Muscle layer of colon (tissue), 2 donors: Measurements from ENCODE around the gene MRPS7.

Source experiments
- H3K27ac ChIP-seq: one replicate; pipeline ENCODE4 v1.7.0; 2013; ENCODE audit warnings: low read depth, mild to moderate bottlenecking, low read length, moderate library complexity
- H3K27me3 ChIP-seq, 2 donors: one replicate each; pipeline ENCODE4 v1.7.0; 2013; ENCODE audit warnings: low read length in 2 of 2, mild to moderate bottlenecking in 2 of 2; ENCODE audit not compliant: insufficient read depth in 2 of 2, control insufficient read depth in 1 of 2
- H3K36me3 ChIP-seq: one replicate; pipeline ENCODE4 v1.7.0; 2013; ENCODE audit warnings: mild to moderate bottlenecking, low read length; ENCODE audit not compliant: insufficient read depth
- H3K4me1 ChIP-seq: one replicate; pipeline ENCODE4 v1.7.0; 2013; ENCODE audit warnings: mild to moderate bottlenecking, low read length; ENCODE audit not compliant: insufficient read depth
- H3K4me3 ChIP-seq, 2 donors: one replicate each; pipeline ENCODE4 v1.7.0; 2013; ENCODE audit warnings: low read length in 2 of 2, low read depth in 1 of 2, mild to moderate bottlenecking in 1 of 2, moderate library complexity in 1 of 2
- H3K9ac ChIP-seq: one replicate; pipeline ENCODE4 v1.7.0; 2013; ENCODE audit warnings: low read length
- H3K9me3 ChIP-seq: one replicate; pipeline ENCODE4 v1.7.0; 2013; ENCODE audit warnings: mild to moderate bottlenecking, low read length
- donor health status: abdominal sarcoma.
- donor health status: Adenocarcinoma of cecum.

MRPS7 gene

DNA sequence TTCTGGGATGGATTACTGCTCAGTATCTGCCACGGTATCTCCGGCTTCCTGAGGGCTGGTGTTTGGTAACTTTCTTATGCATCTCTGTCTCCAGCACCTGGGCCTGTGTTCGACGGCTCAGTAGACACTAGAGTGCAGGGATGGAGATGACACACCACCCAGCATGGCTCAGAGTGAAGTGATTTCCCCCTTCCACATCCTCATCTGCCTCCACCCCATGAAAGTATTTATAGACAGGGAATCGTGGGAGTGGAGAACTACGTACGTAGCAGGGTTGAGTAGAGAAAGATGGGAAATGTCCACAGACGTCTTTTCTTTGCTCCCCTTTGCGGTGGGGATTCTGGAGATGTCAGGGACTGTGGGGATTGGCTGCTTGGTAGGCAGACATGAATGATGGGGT, 39.4 kb downstream of the MRPS7 start:
- H3K4me3 ChIP-seq, result no peak overlapping the region
- H3K36me3 ChIP-seq, result no peaks in the 10 kb centered on the region
- H3K27me3 ChIP-seq, result no peaks in the 10 kb centered on the region
- H3K4me1 ChIP-seq, result no peaks in the 10 kb centered on the region
- H3K9me3 ChIP-seq, result no peaks in the 10 kb centered on the region
- H3K27ac ChIP-seq, result no peak overlapping the region
- no peak overlapping the region for H3K9ac ChIP-seq

DNA sequence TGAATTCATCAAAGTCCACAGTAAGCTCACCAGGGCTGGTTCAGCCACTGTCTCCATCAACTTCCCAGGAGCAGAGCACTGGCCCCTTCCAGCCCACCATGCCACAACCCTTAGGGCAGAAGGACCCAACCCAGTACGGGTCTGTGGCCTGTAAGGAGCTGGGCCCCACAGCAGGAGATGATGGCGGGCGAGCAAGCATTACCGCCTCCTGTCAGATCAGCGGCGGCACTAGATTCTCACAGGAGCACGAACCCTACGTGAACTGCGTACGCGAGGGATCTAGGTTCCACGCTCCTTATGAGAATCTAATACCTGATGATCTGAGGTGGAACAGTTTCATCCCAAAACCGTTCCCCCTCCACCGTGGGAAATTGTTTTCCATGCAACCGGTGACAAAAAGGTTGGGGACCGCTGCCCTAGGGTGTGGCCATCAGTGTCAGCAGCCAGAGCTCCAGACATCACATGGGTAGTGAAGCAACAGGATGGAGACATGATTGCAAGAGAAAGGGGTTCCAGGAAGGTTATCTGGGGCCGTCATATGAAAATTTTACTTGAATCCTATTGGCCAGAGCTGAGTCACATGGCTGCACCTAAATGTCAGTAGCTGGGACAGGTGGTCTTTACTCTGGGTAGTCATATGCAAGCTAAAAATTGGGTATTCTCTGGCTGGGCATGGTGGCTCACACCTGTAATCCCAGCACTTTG, 40.0 kb downstream of the MRPS7 start:
- Histone ChIP-seq H3K27ac (no peak overlapping the region), H3K36me3 (no peaks in the 10 kb centered on the region), H3K4me1 (no peaks in the 10 kb centered on the region), H3K9me3 (no peaks in the 10 kb centered on the region), H3K9ac (no peak overlapping the region), H3K27me3 (no peaks in the 10 kb centered on the region), H3K4me3 (no peak overlapping the region)

DNA sequence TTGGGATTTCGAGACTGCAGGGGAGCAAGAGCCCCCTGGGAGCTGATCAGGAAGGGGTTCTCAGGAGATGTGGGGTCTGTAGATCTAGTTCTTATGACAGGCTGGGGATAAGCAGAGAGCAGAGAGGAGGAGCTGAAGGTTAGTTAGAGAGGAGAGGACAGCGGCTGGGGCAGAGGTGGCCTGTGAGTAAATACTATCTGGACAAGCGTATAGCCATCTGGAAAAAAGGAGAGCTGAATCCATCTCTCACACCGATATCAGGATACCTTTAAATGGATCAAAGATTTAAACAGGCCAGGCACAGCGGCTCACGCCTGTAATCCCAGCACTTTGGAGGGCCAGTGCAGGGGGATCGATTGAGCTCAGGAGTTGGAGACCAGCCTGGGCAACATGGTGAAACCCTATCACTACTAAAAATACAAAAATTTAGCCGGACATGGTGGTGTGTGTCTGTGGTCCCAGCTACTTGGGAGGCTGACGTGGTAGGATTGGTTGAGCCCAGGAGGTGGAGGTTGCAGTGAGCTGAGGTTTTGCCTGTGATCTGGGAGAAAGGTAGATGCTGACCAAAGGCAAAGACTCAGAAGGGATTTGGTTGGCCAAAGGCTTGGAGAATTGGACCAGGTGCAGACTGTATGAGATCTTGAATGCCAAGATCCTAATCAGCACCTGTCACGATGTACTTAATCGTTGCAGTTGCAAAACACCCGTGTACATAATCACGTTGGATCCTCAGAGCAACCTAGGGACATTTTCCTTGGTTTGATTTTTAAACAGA, 46.5 kb downstream of the MRPS7 start:
- H3K27me3 ChIP-seq, result no peaks in the 10 kb centered on the region
- H3K4me3 ChIP-seq, result no peak overlapping the region
- H3K4me1 ChIP-seq, result no peaks in the 10 kb centered on the region
- H3K9me3 ChIP-seq, result no peaks in the 10 kb centered on the region
- H3K36me3 ChIP-seq, result no peaks in the 10 kb centered on the region
- H3K9ac ChIP-seq, result no peak overlapping the region
- H3K27ac ChIP-seq, result no peak overlapping the region

DNA sequence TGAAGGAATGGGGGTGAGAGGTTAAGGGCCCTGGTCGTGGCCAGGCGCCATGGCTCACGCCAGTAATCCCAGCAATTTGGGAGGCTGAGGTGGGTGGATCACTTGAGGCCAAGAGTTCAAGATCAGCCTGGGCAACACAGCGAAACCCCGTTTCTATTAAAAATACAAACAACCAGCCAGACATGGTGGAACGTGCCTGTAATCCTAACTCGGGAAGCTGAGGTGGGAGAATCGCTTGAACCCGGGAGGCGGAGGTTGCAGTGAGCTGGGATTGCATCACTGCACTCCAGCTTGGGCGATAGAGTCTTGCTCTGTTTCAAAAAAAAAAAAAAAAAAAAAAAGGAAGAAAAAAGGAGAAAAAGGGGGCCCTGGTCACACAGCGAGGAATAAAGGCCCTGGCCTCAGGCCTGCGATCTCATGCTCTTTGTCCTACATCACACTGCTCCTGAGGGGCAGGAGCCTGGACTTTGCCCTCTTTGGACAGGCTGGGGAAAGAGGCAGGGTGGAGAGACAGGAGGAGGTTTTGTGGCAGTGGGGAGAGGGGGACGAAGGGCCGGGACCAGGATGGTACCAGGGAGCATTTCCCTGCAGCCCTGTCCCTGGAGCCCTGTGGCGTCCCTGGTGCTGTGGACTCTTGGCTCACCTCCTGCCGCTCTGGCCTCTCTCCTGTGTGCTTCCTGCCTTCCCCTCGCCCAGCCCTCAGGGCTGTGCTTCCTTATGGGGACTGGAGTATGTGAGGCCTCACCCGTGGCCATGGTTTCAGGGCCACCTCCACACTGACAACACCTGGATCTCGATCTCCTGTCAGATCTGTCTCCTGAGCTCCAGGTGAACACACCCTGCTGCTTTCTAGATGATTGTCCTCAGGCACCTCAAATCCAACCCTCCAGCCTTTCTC, 47.3 kb downstream of the MRPS7 start:
- Histone ChIP-seq H3K9ac (no peak overlapping the region), H3K4me3 (no peak overlapping the region), H3K27ac (no peak overlapping the region), H3K27me3 (no peaks in the 10 kb centered on the region), H3K9me3 (no peaks in the 10 kb centered on the region), H3K36me3 (no peaks in the 10 kb centered on the region), H3K4me1 (no peaks in the 10 kb centered on the region)

DNA sequence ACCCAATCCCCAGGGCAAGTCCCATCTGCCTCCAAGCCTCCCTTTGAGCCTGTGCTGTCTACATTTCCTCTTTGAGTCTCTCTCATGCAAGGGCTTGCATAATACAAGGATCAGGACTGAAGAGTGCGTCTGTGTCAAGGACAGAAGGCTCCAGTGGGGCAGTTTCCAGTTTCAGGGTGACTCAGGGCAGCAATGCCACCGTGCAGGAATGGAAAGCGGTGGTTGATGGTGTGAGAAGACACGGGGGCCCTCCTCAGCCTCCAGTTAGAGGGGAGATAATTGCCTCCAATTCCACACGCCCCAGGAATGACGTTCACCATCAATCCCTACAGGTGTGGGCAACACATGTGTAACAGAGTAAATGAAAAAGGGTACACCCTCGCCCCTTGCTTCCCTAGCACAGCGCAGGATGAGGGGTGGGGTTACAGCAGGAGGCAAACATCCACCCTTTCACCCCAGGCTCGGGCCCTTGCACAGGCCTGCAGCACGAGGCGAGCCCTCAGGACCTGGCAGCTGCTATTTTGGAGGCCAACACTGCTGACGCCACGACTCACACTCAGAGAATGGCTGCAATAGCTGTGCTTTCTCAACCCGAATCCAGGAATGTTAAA, 52.4 kb downstream of the MRPS7 start:
- Histone ChIP-seq H3K27ac (no peak overlapping the region), H3K9ac (no peak overlapping the region), H3K36me3 (no peaks in the 10 kb centered on the region), H3K27me3 (no peaks in the 10 kb centered on the region), H3K4me3 (no peak overlapping the region), H3K4me1 (no peaks in the 10 kb centered on the region), H3K9me3 (no peaks in the 10 kb centered on the region)

DNA sequence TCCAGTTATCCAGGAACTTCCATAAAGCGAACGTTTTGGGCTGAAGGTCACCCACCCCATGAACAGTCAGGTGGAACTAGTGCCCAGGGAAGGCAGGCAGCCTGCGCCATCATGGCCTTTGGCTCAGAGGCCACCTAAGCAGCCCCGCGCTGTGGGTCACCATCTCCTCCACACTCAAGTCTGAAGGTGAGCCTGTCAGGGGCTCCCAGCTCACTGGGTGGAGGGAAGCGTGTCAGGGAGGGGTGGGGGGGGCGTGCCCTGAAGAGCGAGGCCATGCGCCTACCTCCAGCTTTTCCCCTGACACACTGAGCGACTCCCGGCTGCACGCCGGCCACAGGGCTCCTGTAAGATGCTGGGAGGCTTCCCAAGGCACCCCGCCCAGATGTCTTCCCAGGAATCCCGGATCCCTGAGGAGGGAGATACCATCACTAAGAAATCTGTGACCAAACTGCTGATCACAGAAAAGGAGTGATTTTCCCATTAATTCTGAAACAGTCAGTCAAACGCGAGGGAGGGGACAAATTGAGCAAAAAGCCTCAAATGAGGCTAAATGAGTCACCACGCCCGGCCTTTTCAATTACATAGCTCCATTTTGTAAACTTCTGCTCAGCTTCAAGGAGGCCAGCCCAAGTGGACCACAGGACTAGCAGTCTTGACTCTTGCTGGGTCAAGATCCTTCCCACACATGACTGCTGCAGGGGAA, 54.0 kb downstream of the MRPS7 start:
- Histone ChIP-seq H3K27ac (no peak overlapping the region), H3K4me1 (peaks cover 7% of the 10 kb centered on the region), H3K36me3 (peaks cover 13% of the 10 kb centered on the region), H3K27me3 (no peaks in the 10 kb centered on the region), H3K9me3 (no peaks in the 10 kb centered on the region), H3K9ac (no peak overlapping the region), H3K4me3 (no peak overlapping the region)
